ENCODE data around the gene SOCS4. TPM values are rescaled to one million over a fixed set of nuclear protein-coding genes. Genes with fewer than 3 reads are reported as not detected.

The SOCS4 gene
- total and polyA plus RNA-seq, 10 donors, result 6.4 to 26.3 (median 22.0) TPM

GRCh38 chr14:55085060-55085660 lies 58.1 kb downstream of the SOCS4 start:
- intact Hi-C loops (cut with DNase I; ENCODE audit: low total_unique reads), result no loop called here
- no peaks in the 10 kb centered on the region for H3K9me3 ChIP-seq
- no peak overlapping the region for H3K4me3 ChIP-seq
- H3K4me1 ChIP-seq, result peaks cover 0 to 8% (median 6%) of the 10 kb centered on the region in 6 donors
- TF ChIP-seq POLR2A (IDR thresholded peaks at IDR 0.05) (no peak), POLR2AphosphoS5 (IDR thresholded peaks at IDR 0.05) (no peak), CTCF (IDR thresholded peaks at IDR 0.05 in 8 of 11, conservative IDR thresholded peaks at IDR 0.05 in 3 of 11) (no peak)
- no peak for DNase-seq
- no peaks in the 10 kb centered on the region for H3K36me3 ChIP-seq
- no peaks in the 10 kb centered on the region for H3K27me3 ChIP-seq (replicated peaks in 1 of 7)
- 82 to 89% (median 85%) methylated on average over 4 of the region's 4 CpGs for WGBS, 5 donors
- H3K27ac ChIP-seq, result no peak overlapping the region

- no peak for DNase-seq
- Histone ChIP-seq H3K27ac (no peak overlapping the region), H3K27me3 (replicated peaks in 1 of 7) (no peaks in the 10 kb centered on the region), H3K36me3 (no peaks in the 10 kb centered on the region), H3K4me1 (peaks cover 0 to 8% (median 6%) of the 10 kb centered on the region in 6 donors), H3K9me3 (no peaks in the 10 kb centered on the region), H3K4me3 (no peak overlapping the region)
- 88 to 94% (median 92%) methylated on average over 9 of the region's 9 CpGs for WGBS, 5 donors
- TF ChIP-seq CTCF (IDR thresholded peaks at IDR 0.05 in 8 of 11, conservative IDR thresholded peaks at IDR 0.05 in 3 of 11), result no peak
- no peak for TF ChIP-seq POLR2A (IDR thresholded peaks at IDR 0.05)
- no peak for TF ChIP-seq POLR2AphosphoS5 (IDR thresholded peaks at IDR 0.05)
- intact Hi-C loops (cut with DNase I; ENCODE audit: low total_unique reads), result no loop called here
These were observed 59.9 kb downstream of the SOCS4 start for GRCh38 chr14:55086938-55087337.

GRCh38 chr14:55088356-55088755 lies 61.3 kb downstream of the SOCS4 start:
- Histone ChIP-seq H3K4me1 (peaks cover 0 to 8% (median 6%) of the 10 kb centered on the region in 6 donors), H3K27ac (no peak overlapping the region), H3K4me3 (no peak overlapping the region), H3K9me3 (no peaks in the 10 kb centered on the region), H3K27me3 (replicated peaks in 1 of 7) (no peaks in the 10 kb centered on the region), H3K36me3 (no peaks in the 10 kb centered on the region)
- no peak for DNase-seq
- TF ChIP-seq POLR2A (IDR thresholded peaks at IDR 0.05) (no peak), POLR2AphosphoS5 (IDR thresholded peaks at IDR 0.05) (no peak), CTCF (IDR thresholded peaks at IDR 0.05 in 8 of 11, conservative IDR thresholded peaks at IDR 0.05 in 3 of 11) (no peak)
- intact Hi-C loops (cut with DNase I; ENCODE audit: low total_unique reads), result loop anchor here (2.0 kb wide), 1 partner anchor 70 kb away; no protein-coding TSS in a partner anchor

DNA sequence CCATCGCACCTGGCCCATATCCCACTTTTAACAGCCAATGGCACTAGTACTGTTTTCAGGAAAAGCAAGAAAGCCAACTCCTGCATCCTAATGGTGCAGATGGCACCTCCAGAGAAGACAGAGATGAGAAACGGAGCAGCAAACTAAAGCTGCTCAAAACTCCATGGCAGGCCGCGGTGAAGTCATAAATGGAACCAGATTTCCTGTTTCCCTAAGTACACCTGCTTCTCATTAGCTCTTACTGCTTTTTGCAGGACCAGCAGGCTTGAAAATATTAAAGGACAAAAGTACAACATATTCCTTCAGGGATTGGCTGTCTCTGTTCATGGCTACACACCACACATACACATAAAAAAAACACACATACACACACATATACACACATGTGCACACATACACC lies 65.3 kb downstream of the SOCS4 start:
- intact Hi-C loops (cut with DNase I; ENCODE audit: low total_unique reads), result no loop called here

More for the DNA sequence above, 65.3 kb downstream of the SOCS4 start:
- Histone ChIP-seq H3K27ac (no peak overlapping the region), H3K27me3 (replicated peaks in 1 of 7) (no peaks in the 10 kb centered on the region), H3K9me3 (no peaks in the 10 kb centered on the region), H3K36me3 (no peaks in the 10 kb centered on the region), H3K4me1 (peaks cover 0 to 8% (median 6%) of the 10 kb centered on the region in 6 donors), H3K4me3 (no peak overlapping the region)
- TF ChIP-seq POLR2A (IDR thresholded peaks at IDR 0.05) (no peak), CTCF (IDR thresholded peaks at IDR 0.05 in 8 of 11, conservative IDR thresholded peaks at IDR 0.05 in 3 of 11) (no peak)
- no peak for DNase-seq
- 79 to 91% (median 81%) methylated on average over 4 of the region's 4 CpGs for WGBS, 5 donors
